C4-2B (cell line): Measurements from ENCODE around the gene FHAD1.

Experiments used
- H3K27ac ChIP-seq: fragments of 450-650 bp; 2 replicates; pipeline ENCODE4 v1.5.1; 2017
- CTCF ChIP-seq: fragments of 450-650 bp; conservative IDR thresholded peaks from 2 replicates; pipeline ENCODE4 v1.5.1; 2017; ENCODE audit warnings: mild to moderate bottlenecking
- ZFX ChIP-seq: fragments of 450-650 bp; IDR thresholded peaks from 2 replicates; pipeline ENCODE4 v1.6.1; 2017

The FHAD1 gene

GRCh38 chr1:15435239-15436077, 188.4 kb downstream of the FHAD1 start:
- TF ChIP-seq CTCF = no peak
- no peak for TF ChIP-seq ZFX
- no peak overlapping the region for H3K27ac ChIP-seq

GRCh38 chr1:15436881-15437442, 189.9 kb downstream of the FHAD1 start:
- no peak for TF ChIP-seq CTCF
- no peak for TF ChIP-seq ZFX
- no peak overlapping the region for H3K27ac ChIP-seq

- H3K27ac ChIP-seq = no peak overlapping the region
- TF ChIP-seq ZFX (no peak), CTCF (no peak)
These were observed 192.3 kb downstream of the FHAD1 start for GRCh38 chr1:15439325-15439724.

- TF ChIP-seq CTCF = no peak
- TF ChIP-seq ZFX = no peak
- no peak overlapping the region for H3K27ac ChIP-seq
These were observed 193.3 kb downstream of the FHAD1 start for GRCh38 chr1:15440357-15440756.

GRCh38 chr1:15441247-15441646, 194.2 kb downstream of the FHAD1 start:
- no peak for TF ChIP-seq ZFX
- no peak for TF ChIP-seq CTCF
- H3K27ac ChIP-seq = no peak overlapping the region

GRCh38 chr1:15442119-15442518, 195.1 kb downstream of the FHAD1 start:
- H3K27ac ChIP-seq = no peak overlapping the region
- TF ChIP-seq ZFX (no peak), CTCF (no peak)

- H3K27ac ChIP-seq = no peak overlapping the region
- TF ChIP-seq ZFX (no peak), CTCF (no peak)
These were observed 195.7 kb downstream of the FHAD1 start for GRCh38 chr1:15442759-15443158.
